GM21825 (cell line): Measurements from ENCODE around the gene YJEFN3.

Experiments used
- ATAC-seq: cut with Tn5 transposase; IDR thresholded peaks from one replicate; pipeline ENCODE4 v1.9.1; 2021; ENCODE audit warnings: mild to moderate bottlenecking, moderate library complexity; ENCODE audit not compliant: unreplicated experiment

Gene YJEFN3

DNA sequence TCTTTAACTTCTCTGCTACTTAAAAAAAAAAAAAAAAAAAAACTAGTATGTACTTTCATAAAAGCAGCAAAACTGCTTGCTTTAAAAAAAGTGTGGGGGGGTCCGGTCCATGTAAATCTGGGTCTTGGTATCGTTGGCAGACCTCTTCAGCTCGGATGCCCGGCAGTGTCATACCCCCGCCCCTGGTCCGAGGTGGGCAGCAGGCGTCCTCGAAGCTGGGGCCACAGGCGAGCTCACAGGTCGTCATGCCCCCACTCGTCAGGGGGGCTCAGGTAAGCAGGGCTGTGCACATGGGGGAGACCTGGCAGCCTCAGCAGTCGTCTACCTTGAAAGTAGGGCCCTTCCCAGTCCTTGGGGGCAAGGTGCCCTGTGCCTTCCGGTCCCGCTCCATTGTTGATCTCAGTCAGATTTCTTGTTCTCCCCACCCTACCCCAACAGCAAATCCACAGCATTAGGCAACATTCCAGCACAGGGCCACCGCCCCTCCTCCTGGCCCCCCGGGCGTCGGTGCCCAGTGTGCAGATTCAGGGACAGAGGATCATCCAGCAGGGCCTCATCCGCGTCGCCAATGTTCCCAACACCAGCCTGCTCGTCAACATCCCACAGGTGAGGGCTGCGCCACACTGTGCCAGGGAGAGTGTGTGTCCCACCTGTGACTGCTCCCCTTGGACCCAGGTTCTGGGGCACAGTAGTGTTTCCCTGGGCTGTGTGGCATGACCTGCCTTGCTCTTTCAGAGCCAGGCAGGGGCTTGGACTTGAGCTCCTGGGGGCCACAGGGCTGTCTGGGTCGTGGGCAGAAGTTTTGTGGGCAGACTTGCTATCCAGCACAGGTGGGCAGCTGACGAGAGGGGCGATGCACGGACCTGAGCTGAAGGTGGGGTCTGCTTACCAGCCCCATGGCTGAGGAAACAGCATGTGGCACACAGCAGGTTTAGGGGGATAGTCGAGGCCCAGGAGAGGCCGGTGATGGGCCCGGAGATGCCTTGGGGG lies 32.8 kb upstream of the YJEFN3 start:
- no peak for ATAC-seq

DNA sequence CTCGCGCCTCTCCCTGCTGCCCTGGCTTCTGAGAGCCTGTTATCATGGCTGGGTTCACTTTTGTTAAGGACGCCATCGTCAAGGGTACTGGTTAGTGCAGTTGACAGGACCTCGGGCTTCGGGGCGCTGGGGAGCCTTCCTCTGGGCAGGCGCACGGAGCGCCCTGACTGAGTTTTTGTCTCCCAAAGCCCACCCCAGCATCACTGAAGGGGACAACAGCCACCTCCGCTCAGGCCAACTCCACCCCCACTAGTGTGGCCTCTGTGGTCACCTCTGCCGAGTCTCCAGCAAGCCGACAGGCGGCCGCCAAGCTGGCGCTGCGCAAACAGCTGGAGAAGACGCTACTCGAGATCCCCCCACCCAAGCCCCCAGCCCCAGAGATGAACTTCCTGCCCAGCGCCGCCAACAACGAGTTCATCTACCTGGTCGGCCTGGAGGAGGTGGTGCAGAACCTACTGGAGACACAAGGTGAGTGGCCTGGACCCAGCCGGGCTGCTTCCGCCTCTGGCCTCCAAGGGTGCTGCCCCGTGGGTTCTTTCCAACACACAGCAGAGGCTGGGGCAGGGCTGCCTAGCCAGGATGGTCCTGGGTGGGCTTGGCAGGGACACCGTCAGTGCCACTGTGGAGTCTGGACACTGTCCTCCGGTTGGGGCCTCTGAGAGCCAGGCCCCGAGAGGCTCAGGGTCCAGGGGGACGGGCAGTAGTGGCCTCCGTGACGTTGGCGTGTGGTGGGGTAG lies 30.3 kb upstream of the YJEFN3 start:
- ATAC-seq: no peak

DNA sequence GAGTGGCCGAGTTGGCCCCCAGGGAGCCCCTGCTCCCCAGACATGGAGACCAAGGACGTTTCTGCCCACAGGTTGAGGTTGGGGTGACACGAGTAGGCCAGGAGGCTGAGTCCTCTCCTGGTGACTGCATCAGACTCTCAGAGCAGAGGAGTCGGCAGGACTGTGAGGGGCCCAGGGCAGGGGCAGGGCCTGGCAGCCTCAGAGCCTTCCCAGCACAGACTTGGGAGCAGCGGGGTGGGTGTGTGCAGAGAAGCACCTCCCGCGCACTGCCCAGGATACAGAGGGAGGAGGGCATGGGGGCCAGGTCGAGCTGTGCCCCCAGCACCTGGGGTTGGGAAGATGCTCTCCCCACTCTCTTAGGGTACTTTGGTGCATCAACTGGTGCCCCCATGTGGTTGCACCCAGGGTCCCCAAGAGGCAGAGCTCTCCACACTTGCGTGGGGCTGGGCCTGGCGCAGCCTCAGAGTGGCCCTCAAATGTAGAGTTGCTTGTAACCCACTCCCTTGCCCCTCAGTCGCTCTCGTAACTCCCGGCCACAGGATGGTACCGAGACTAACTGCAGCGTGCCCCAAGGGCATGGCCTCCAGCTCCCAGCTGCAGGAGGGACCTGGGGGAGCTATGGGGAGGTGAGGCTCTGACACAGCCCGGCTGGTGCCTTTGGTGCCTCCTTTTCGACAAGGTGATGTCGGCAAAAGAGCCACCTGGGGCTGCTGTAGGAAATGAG lies 29.3 kb upstream of the YJEFN3 start:
- ATAC-seq: no peak

GRCh38 chr19:19500975-19501644 lies 27.6 kb upstream of the YJEFN3 start:
- no peak for ATAC-seq

DNA sequence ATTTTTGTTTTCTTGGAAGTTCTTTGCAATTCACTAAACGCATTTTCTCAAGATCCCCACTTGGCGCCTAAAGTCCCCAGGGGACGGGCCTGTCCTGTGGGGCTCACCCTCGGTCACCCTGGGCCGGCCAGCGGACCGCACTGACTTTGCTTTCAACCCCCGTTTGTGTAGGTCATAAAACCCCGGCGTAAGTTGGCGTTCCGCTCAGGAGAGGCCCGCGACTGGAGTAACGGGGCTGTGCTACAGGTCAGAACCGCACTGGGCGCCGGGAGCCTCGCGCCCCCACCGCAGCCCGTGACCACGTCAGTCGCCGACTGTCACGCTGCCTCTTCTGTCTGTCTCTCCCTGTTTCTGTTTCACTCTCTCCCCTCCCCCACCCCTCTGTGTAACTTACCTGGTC lies 26.9 kb upstream of the YJEFN3 start:
- ATAC-seq: no peak

DNA sequence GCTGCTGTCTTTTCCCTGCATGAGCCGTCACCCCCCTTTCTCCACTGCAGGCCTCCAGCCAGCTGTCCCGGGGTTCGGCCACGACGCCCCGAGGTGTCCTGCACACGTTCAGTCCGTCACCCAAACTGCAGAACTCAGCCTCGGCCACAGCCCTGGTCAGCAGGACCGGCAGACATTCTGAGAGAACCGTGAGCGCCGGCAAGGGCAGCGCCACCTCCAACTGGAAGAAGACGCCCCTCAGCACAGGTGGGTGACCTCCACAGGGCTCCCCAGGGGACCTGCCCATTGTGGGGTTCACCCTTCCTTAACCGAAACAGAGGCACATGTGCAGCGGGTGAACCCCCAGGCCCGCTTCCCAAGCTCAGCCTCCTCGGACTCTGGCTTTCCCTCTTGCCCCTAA lies 26.4 kb upstream of the YJEFN3 start:
- ATAC-seq: no peak

DNA sequence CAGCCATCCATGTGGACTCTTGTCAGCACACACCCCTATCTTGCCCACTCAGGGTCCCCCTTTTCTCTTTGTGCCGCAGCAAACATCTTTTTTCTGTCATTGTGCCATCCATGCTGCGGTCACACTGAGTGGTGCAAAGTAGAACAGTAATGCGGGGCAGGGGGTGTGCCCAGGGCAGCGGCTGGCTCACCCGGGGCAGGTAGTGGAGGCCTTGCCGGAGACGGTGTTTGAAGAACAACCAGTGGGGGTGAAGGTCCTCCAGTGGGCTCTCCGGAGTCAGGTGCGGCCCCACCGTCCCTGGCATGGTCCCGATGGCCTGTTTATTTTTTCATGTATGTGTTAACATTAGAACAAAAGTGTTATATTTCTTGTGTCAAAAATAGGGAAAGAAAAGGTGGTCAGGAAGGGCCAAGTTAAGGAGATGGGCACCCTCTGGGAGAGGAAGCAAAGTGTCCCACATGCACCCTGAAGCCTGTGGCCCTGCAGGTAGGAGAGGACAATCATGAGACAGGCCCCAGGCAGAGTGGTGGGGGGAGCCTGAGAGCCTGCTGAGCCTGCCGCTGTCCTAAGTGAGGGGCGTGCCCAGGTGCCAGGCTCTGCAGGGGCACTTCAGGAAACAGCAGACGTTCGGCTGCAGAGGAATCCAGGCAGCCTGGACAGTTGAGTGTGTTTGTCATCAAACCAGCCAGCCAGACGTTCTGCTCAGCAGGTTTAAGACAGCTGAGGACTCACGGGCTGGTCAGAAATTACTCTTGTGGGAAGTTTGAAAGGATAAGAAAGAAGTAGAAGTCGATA lies 25.7 kb upstream of the YJEFN3 start:
- ATAC-seq: no peak

- no peak for ATAC-seq
Measured at GRCh38 chr19:19504754-19505668, 23.7 kb upstream of the YJEFN3 start.

- no peak for ATAC-seq
Measured at GRCh38 chr19:19505669-19506326, 22.9 kb upstream of the YJEFN3 start.

DNA sequence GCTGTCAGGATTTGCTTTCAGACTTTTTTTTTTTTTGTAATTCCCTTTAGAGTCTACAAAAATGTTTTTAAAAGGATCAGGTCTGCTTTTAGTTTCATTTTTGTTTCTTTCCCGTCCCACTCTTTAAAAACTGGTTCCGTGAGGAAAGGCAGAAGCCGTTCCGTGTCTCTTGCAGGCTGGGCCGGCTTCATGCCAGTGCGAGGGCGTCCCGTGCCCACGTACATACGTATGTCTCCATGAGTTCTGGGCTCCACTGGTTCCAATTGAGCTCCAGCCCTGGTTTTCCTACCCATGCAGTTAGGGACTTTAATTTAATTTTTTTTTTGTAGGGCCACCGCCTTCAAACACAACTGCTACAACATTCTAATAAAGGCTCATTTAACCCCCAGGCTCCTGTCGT lies 22.1 kb upstream of the YJEFN3 start:
- no peak for ATAC-seq

- ATAC-seq: no peak
Measured at GRCh38 chr19:19507354-19507753, 21.4 kb upstream of the YJEFN3 start.

GRCh38 chr19:19508217-19508616 lies 20.5 kb upstream of the YJEFN3 start:
- no peak for ATAC-seq

- ATAC-seq: no peak
Measured at GRCh38 chr19:19510432-19510831, 18.3 kb upstream of the YJEFN3 start.

DNA sequence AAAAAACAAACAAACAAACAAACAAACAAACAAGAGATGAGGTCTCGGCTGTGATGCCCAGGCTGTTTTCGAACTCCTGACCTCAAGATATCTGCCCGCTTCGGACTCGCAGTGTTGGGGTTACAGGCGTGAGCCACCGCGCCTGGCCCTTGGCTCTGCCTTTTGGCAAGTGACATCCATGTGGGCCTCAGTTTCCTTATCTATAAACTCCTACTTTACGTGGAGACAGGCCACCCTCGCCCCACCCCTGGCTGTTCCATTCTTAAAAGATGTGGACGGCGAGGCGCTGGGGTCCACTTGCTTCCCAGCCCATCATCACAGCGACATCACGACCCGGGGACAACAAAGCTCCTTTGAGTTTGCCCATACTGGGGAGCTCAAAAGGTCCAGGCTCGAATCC lies 15.0 kb upstream of the YJEFN3 start:
- ATAC-seq: no peak

- no peak for ATAC-seq
Measured at GRCh38 chr19:19514215-19514657, 14.5 kb upstream of the YJEFN3 start.

DNA sequence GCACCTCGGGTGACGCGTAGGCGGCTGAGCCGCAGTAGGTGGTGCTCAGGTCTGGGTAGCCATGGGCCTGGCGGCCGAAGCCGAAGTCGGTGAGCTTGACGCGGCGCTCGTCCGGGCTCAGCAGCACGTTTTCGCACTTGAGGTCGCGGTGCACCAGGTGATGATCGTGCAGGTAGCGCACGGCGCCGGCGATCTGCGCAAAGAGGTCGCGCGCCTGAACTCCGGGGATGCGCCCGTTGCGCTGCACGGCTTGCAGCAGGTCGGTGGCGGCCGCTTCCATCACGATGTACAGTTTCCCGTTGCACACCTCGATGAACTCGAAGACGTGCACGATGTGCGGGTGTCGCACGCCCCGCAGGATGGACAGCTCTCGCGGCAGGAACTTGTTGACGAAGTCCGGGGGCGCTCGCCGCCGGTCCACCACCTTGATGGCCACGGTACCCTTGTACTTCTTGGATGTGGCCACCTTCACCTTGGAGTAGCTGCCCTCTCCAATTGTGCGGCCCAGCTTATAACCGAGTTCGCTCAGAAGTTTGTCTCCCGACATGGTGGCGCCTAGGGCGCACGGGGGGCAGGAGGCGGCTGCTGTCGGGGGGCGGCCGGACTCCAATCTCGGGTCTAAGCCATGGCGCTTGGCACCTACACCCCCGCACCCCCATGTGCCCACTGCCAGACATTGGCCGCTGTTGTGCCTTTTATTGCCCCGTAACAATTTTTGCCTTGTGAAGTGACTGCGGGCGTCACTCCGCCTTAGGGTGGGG lies 13.7 kb upstream of the YJEFN3 start, which contains the start of gene TSSK6:
Gene TSSK6 (minus strand): TSS at position 668 of the 761 bp plus-strand sequence. CDS start 121 bp downstream, at position 547.
- no peak for ATAC-seq
